DND-41 (cell line): Measurements from ENCODE around the gene CEACAM19.

Experiments
- EZH2 ChIP-seq: IDR thresholded peaks from 3 replicates; pipeline ENCODE4 v1.6.1; 2012; ENCODE audit warnings: borderline replicate concordance, low read depth, mild to moderate bottlenecking, moderate library complexity, low read length, inconsistent platforms; ENCODE audit not compliant: severe bottlenecking
- TF ChIP-seq, protein P1 (sequence below): IDR thresholded peaks from 2 replicates; pipeline ENCODE4 v1.5.1; 2012; ENCODE audit warnings: borderline replicate concordance, low read length, moderate library complexity, mild to moderate bottlenecking; ENCODE audit not compliant: poor library complexity, severe bottlenecking; ENCODE audit errors: extremely low read depth

DNA sequence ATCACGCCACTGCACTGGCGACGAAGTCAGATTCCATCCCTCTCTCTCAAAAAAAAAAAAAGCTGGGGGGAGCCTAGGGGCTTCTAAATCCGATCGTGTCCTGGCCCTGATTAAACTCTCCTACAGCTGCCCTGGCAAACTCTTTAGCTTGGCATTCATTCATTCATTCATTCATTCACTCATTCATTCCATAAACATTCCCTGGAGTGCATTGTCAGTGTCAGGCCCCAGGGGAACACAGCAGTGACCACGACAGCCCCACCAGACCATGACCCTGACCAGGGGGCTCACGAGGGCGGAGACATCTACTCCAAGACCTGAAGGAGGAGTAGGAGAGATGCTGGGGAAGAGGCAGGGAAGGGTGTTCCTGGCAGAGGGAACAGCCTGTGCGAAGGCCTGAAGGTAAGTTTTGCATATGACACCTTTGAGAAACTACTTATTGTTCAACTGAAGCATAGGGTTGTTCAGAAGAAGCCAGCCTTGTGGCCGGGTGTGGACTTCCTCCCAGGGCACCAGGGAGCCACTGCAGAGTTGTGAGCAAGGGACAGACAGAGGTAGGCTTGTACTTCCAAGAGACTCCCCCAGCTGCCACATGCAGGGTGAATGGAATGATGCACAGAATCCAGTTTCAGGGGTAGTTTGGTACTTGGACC is 52.1 kb downstream of the CEACAM19 start:
- TF ChIP-seq, protein P1, sequence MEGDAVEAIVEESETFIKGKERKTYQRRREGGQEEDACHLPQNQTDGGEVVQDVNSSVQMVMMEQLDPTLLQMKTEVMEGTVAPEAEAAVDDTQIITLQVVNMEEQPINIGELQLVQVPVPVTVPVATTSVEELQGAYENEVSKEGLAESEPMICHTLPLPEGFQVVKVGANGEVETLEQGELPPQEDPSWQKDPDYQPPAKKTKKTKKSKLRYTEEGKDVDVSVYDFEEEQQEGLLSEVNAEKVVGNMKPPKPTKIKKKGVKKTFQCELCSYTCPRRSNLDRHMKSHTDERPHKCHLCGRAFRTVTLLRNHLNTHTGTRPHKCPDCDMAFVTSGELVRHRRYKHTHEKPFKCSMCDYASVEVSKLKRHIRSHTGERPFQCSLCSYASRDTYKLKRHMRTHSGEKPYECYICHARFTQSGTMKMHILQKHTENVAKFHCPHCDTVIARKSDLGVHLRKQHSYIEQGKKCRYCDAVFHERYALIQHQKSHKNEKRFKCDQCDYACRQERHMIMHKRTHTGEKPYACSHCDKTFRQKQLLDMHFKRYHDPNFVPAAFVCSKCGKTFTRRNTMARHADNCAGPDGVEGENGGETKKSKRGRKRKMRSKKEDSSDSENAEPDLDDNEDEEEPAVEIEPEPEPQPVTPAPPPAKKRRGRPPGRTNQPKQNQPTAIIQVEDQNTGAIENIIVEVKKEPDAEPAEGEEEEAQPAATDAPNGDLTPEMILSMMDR = no peak
- TF ChIP-seq EZH2 = no peak
